Activated CD8-positive, alpha-beta memory T cell treated with anti-CD3 and anti-CD28 coated beads for 36 hours (primary cell): ENCODE data around the gene SAMHD1. TPM values are rescaled to one million over a fixed set of nuclear protein-coding genes. Genes with fewer than 3 reads are reported as not detected.

Experiments used
- CTCF ChIA-PET: fragments of 350-600 bp; sonication (Branson Sonifier 250); formaldehyde crosslinking; loops from one replicate; lab custom pipeline; 2021; ENCODE audit warnings: antibody characterized with exemption; lab: Charles Lee
- POLR2A ChIA-PET: fragments of 350-600 bp; sonication (Branson Sonifier 250); formaldehyde crosslinking; loops from one replicate; lab custom pipeline; 2021; ENCODE audit warnings: antibody characterized with exemption; lab: Charles Lee
- total RNA-seq, 2 experiments: library from RNA; stranded (reverse); gene quantifications; one replicate each; pipeline ENCODE4 v1.2.3, GENCODE V29; 2021

Gene SAMHD1
- total RNA-seq, 2 experiments from 2014 or later = 38.6 to 41.5 TPM

DNA sequence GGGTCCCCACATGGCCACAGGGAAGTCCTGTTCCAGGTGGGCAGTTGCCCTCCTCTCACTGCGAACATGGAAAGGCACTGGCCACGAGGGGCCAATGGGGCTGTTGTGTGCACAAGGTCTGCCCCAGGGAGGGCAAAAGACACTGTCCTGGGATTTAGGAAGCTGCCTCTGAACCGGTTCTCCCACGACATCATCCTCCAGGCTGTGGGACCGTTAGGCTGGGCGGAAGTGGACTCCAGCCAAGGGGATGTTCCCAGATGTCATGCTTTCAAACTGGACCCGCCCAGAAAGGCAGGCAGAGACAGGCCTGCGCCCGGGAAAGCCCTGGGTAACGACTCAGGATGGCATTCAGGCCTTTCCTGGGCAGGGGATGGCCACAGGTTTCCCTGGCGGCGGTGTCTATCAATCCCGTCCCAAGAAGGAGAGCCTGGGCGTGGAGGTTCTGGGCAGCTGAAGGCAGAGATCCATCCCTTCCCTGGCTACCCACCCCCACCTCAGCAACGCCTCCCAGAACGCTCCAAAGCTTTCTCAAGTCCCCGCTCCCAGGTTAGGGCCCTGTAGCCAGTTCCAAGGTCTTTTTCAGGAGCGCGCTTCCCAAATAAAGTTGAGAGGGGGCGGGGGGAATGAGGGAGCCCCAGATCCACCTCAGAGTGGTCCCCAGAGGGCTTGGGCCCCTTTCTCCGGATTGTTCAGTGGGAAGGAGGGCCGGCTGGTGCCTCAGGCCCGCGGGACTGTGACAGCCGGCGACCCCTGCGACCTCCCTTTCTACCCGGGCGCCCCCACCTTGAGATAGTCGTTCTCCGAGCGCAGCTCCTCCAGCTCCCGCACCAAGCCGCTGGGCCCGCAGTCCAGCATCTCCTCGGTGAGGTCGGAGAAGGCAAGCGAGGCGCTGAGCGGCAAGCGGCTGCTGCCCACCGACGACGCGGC is 89.4 kb downstream of the SAMHD1 start:
- POLR2A ChIA-PET = interaction anchor here (0.5 kb wide), 1 partner anchor 96 kb away, joined by 3 read pairs; no protein-coding TSS in a partner anchor
- CTCF ChIA-PET = interaction anchor here (1.4 to 1.7 kb wide), 2 partner anchors 27 to 108 kb away, joined by 3 to 6 read pairs; no protein-coding TSS in a partner anchor

- ChIA-PET CTCF (interaction anchor here (1.4 kb wide), 1 partner anchor 107 kb away, joined by 3 read pairs; no protein-coding TSS in a partner anchor), POLR2A (interaction anchor here (0.5 kb wide), 1 partner anchor 95 kb away, joined by 3 read pairs; no protein-coding TSS in a partner anchor)
These were observed 90.0 kb downstream of the SAMHD1 start for GRCh38 chr20:36861625-36861874.

- ChIA-PET CTCF (interaction anchor here (1.4 kb wide), 1 partner anchor 106 kb away, joined by 3 read pairs; no protein-coding TSS in a partner anchor), POLR2A (no interaction called here)
These were observed 90.5 kb downstream of the SAMHD1 start for GRCh38 chr20:36860811-36861624.

GRCh38 chr20:36860339-36860738 is 91.2 kb downstream of the SAMHD1 start:
- POLR2A ChIA-PET = no interaction called here
- CTCF ChIA-PET = interaction anchor here (1.4 kb wide), 1 partner anchor 106 kb away, joined by 3 read pairs; no protein-coding TSS in a partner anchor

DNA sequence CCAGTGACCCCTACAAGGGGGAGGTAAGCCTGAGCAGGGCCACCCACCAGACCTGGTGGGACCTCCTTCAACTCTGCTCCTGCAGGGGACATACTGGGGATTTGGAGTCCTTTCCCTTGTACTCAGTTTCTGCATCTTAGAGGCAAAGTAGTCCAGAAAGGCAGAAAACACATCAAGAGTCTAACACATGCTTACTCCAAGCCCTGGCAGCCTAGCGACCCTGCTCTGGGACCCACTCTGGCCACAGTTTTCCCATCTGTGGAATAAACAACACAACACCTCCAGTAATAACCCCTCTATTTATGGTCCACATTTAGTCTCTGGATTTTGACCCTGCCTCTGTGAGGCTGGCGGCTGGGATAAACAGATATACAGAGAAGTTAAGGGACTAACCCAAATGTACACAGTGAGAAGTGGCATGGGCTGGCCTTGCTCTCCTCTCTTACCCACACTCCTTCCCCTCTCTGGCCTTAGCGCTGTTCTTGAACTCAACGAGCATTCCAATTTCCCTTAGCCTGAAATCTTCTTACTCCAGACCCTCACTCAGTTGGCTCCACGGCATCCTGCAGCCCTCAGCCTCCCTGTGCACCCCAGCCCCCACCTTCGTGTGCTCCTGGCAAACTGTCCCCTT is 91.7 kb downstream of the SAMHD1 start:
- ChIA-PET CTCF (no interaction called here), POLR2A (no interaction called here)

DNA sequence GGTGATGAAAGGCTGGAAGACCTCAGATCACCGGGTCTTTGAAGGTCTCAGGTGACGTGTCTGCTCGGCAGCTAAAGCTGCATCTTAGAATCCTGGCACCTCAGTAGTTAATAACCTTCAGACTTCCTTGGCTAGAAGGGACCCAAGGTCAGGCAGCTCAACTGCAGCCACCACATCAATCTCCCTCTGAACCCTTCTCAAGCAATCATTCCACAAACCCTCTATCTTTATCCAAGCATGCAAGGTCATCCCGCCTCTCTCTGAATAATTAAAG is 92.3 kb downstream of the SAMHD1 start:
- ChIA-PET POLR2A (no interaction called here), CTCF (no interaction called here)

DNA sequence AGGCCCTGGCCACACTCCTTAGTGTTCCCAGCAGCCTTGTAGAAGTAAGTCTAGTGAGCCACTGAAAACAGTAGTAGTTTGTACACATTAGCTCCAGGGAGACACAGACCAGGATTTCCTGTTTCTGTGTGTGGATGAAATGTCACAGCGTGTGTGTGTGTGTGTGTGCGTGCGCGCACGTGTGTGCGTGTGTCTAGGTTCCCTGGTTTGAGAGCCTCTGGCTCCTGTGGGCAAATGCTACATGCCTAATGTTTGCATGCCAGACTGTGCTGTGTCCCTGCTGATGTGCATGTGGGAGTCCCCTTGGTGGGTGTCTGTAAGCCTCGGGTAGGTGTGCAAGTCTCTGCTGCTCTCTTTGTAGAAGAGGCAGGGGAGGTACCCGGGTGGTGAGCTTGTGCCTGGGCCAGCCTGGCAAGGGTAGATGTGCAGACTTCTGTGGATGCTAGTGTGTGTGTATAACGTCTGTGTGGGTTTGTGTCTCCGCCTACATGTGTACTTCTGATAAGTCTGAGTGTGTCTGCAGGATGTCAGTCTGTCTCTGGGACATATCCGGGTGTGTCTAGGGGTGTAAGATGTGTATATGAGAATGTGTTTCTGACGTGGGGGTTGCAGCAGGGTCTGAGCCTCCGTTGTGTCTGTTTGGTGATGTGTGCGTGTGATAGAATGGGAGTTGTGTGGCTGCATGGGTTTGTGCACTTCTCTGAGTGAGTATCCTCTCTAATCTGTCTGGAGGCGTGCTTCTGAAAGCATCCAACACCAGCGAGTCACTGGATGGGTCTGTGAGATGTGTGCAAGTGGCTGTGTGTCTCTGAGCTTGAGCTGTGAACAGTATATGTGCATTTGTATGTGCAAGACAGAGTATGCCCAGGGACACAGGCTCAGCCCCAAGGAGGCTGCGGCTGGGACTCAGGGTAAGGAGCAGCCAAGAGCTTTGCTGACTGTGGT is 94.5 kb downstream of the SAMHD1 start:
- CTCF ChIA-PET = interaction anchor here (2.0 kb wide), 1 partner anchor 30 kb away, joined by 5 read pairs; no protein-coding TSS in a partner anchor
- POLR2A ChIA-PET = no interaction called here

GRCh38 chr20:36856195-36856594 is 95.3 kb downstream of the SAMHD1 start:
- ChIA-PET CTCF (interaction anchor here (2.0 kb wide), 1 partner anchor 30 kb away, joined by 5 read pairs; no protein-coding TSS in a partner anchor), POLR2A (no interaction called here)

DNA sequence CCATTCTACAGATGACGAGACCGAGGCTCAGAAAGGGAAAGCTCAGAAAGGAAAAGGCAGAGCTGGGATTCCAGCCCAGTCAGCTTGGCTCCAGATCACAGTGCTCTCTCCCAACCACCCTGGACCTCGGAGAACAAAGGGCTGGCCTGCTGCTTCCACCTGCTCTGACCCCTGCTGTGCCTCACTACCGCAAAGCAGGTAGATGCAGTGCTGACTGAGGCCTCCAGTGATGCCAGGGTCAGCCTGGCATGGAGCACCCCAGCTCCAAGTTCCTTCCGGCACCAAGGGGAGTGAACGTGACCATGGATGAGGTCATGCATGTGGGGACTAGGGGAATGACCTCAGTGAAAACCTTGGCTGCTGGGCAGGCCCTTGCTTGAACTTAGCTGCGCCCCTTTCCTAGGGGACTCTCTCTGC is 96.3 kb downstream of the SAMHD1 start:
- POLR2A ChIA-PET = no interaction called here
- CTCF ChIA-PET = interaction anchor here (1.2 to 2.0 kb wide), 2 partner anchors 8 to 31 kb away, joined by 5 read pairs; a partner anchor contains a TSS

GRCh38 chr20:36854348-36855240 is 96.9 kb downstream of the SAMHD1 start:
- ChIA-PET POLR2A (no interaction called here), CTCF (interaction anchor here (1.2 kb wide), 1 partner anchor 9 kb away, joined by 5 read pairs; a partner anchor contains a TSS)

DNA sequence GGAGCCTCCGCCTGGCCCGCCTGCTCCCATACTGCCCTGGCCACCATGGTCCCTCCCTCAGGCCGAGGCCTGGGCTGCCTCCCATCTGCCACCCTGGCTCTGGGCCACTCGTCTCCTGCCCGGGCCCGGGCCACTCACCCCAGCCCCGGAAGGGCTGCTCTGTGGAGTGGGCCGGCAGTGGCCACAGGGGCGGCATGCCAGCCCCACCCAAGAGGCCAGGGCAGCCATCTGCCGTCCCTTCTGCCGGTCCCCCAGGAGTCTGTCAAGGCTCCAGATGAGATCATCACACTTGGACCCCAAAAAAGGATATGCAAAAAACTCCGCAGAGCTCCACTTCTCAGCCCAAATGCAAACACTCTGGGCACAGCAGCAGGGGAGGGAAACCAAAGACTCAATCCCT is 99.3 kb downstream of the SAMHD1 start:
- ChIA-PET POLR2A (no interaction called here), CTCF (interaction anchor here (0.6 kb wide), 2 partner anchors 89 to 1856 kb away, joined by 3 to 6 read pairs; no protein-coding TSS in a partner anchor)

DNA sequence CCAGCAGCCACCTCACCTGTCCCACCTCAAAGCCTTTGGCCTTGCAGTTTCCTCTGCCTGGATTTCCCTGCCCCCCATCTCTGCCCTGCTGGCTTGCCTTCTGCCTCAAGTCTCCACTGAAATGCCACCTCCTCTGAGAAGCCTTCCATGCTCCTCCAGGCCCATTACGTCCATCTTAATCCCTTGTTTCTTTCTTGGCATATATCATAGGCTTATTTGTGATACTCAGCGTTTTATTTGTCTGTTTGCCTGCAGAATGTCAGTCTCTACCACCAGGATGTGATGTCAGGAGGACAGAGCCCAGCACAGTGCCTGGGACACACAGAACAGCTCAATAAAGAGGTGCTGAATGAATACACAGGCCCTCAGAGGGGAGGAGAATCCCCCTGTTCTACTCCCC is 100.0 kb downstream of the SAMHD1 start:
- CTCF ChIA-PET = interaction anchor here (0.6 kb wide), 1 partner anchor 88 kb away, joined by 6 read pairs; no protein-coding TSS in a partner anchor
- POLR2A ChIA-PET = no interaction called here

- CTCF ChIA-PET = no interaction called here
- POLR2A ChIA-PET = no interaction called here
These were observed 100.7 kb downstream of the SAMHD1 start for GRCh38 chr20:36850759-36851158.

GRCh38 chr20:36849333-36850065 is 102.0 kb downstream of the SAMHD1 start:
- CTCF ChIA-PET = interaction anchor here (0.6 kb wide), 1 partner anchor 14 kb away, joined by 3 read pairs; a partner anchor contains a TSS
- POLR2A ChIA-PET = no interaction called here

- ChIA-PET CTCF (no interaction called here), POLR2A (no interaction called here)
These were observed 102.8 kb downstream of the SAMHD1 start for GRCh38 chr20:36848677-36849076.

DNA sequence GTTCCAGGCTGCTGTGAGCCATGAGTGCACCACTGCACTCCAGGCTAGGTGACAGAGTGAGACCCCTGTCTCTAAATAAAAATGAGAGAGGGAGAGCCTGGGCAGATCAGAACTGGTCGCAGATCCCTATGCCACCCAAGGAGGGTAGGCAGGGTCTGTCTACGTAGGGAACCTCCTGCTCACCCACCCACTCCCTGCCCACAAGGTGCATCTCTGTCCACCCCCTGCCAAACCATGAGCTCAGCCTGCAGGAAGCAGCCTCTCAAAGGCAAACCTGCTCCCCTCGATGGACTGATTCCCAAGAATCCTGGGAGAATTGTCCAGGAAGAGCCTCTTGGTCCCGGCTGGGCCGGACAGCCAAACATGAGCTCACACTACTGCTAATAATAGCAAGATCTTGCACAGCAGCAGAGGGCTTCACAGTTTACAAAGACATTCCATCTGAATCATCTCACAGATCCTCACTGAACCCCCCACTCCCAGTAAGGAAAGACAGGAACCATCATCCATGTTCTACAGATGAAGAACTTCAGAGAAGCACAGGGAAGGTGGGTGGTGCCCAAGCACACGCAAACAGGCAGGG is 103.3 kb downstream of the SAMHD1 start:
- POLR2A ChIA-PET = no interaction called here
- CTCF ChIA-PET = interaction anchor here (1.2 to 1.8 kb wide), 3 partner anchors 11 to 15 kb away, joined by 3 to 7 read pairs (median 4); a partner anchor contains a TSS
